Karpas-422 (cell line): Measurements from ENCODE around the gene BRD2. TPM values are rescaled to one million over a fixed set of nuclear protein-coding genes. Genes with fewer than 3 reads are reported as not detected.

Experiments used
- DNase-seq: peaks from one replicate; pipeline ENCODE4 v3.0.0-alpha.2; 2015
- H2AFZ ChIP-seq: fragments of 200-600 bp; sonication (generic); 2 replicates; pipeline ENCODE4 v1.6.1; 2014; ENCODE audit warnings: antibody characterized with exemption, low read length, mixed read lengths
- H3K27ac ChIP-seq: fragments of 200-600 bp; sonication (generic); 2 replicates; pipeline ENCODE4 v1.5.1; 2014; ENCODE audit warnings: mild to moderate bottlenecking, low read length, moderate library complexity
- H3K27me3 ChIP-seq: fragments of 200-600 bp; sonication (generic); 2 replicates; pipeline ENCODE4 v1.6.1; 2014; ENCODE audit warnings: low read length, mixed read lengths
- H3K36me3 ChIP-seq: fragments of 200-600 bp; sonication (generic); 2 replicates; pipeline ENCODE4 v1.6.1; 2014; ENCODE audit warnings: low read length, mixed read lengths; ENCODE audit not compliant: insufficient read depth
- H3K4me1 ChIP-seq: fragments of 200-600 bp; sonication (generic); 2 replicates; pipeline ENCODE4 v1.6.1; 2014; ENCODE audit warnings: mild to moderate bottlenecking, low read length, mixed read lengths
- H3K4me2 ChIP-seq: fragments of 200-600 bp; sonication (generic); 2 replicates; pipeline ENCODE4 v1.6.1; 2014; ENCODE audit warnings: low read length, low read depth, mild to moderate bottlenecking; ENCODE audit not compliant: poor library complexity, severe bottlenecking
- H3K4me3 ChIP-seq: fragments of 200-600 bp; sonication (generic); 2 replicates; pipeline ENCODE4 v1.5.1; 2014; ENCODE audit warnings: mild to moderate bottlenecking, antibody characterized with exemption, low read length, mixed read lengths
- H3K79me2 ChIP-seq: fragments of 200-600 bp; sonication (generic); 2 replicates; pipeline ENCODE4 v1.6.1; 2014; ENCODE audit warnings: mild to moderate bottlenecking, low read length, mixed read lengths
- H3K9ac ChIP-seq: fragments of 200-600 bp; sonication (generic); 2 replicates; pipeline ENCODE4 v1.6.0; 2014; ENCODE audit warnings: low read length
- H3K9me2 ChIP-seq: fragments of 200-600 bp; sonication (generic), shearing (Covaris generic); replicated peaks from 2 replicates; pipeline ENCODE4 v1.6.0; 2014; ENCODE audit warnings: mild to moderate bottlenecking, low read length, moderate library complexity; ENCODE audit not compliant: insufficient read depth
- H3K9me3 ChIP-seq: fragments of 300-700, 200-600 bp; sonication (generic); 2 replicates; pipeline ENCODE4 v1.6.1; 2014; ENCODE audit warnings: low read length, mixed read lengths
- H4K20me1 ChIP-seq: fragments of 200-600 bp; sonication (generic); 2 replicates; pipeline ENCODE4 v1.6.1; 2014; ENCODE audit warnings: mild to moderate bottlenecking, antibody characterized with exemption, low read length, low read depth; ENCODE audit not compliant: insufficient read depth
- total RNA-seq: library from RNA; depleted of rRNA; stranded (reverse); fragments of >200 nt; shearing (Covaris generic); gene quantifications from 2 replicates; pipeline ENCODE4 v1.2.3, GENCODE V29; 2014; ENCODE audit warnings: low replicate concordance

BRD2 gene
- total RNA-seq, 1 experiment from 2014 or later, result 201 TPM

DNA sequence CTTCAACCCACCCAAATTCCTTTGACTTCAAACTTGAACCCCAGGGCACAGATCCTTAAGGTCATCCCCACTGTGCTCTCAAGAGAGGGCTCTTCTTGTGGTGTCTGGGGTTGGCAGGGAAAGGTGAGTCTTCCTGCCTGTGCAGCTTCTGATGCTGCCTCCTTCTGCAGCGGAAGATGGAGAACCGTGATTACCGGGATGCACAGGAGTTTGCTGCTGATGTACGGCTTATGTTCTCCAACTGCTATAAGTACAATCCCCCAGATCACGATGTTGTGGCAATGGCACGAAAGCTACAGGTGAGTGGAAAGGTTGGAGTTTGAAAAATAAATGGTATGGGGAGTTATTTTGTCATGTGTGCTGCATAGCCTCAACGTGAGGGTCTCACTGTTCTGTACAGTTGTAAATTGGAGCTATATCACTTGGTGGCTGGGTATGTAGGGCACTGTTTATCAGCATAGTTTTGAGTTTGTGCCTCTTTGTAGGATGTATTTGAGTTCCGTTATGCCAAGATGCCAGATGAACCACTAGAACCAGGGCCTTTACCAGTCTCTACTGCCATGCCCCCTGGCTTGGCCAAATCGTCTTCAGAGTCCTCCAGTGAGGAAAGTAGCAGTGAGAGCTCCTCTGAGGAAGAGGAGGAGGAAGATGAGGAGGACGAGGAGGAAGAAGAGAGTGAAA, 9.0 kb downstream of the BRD2 start:
- Histone ChIP-seq H2AFZ (no peak overlapping the region), H3K36me3 (peaks cover 90% of the 10 kb centered on the region), H3K27ac (no peak overlapping the region), H3K9me2 (no peaks in the 10 kb centered on the region), H3K27me3 (no peaks in the 10 kb centered on the region), H3K9me3 (no peaks in the 10 kb centered on the region), H3K4me2 (peak overlapping the region; percentile 1), H3K4me3 (no peak overlapping the region), H3K4me1 (peaks cover 62% of the 10 kb centered on the region), H3K9ac (no peak overlapping the region), H4K20me1 (peaks cover 88% of the 10 kb centered on the region), H3K79me2 (peaks cover 52% of the 10 kb centered on the region)
- DNase-seq, result no peak

DNA sequence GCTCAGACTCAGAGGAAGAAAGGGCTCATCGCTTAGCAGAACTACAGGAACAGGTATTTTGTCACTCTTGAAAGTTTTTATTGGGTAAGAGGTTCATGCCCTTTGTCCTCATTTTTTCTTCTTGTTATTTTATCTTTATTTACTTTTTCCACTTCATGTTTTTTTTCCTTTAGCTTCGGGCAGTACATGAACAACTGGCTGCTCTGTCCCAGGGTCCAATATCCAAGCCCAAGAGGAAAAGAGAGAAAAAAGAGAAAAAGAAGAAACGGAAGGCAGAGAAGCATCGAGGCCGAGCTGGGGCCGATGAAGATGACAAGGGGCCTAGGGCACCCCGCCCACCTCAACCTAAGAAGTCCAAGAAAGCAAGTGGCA, 9.5 kb downstream of the BRD2 start:
- H4K20me1 ChIP-seq, result peaks cover 88% of the 10 kb centered on the region
- no peaks in the 10 kb centered on the region for H3K27me3 ChIP-seq
- H3K9me2 ChIP-seq, result no peaks in the 10 kb centered on the region
- H3K79me2 ChIP-seq, result peaks cover 46% of the 10 kb centered on the region
- no peak overlapping the region for H3K27ac ChIP-seq
- no peak overlapping the region for H3K4me2 ChIP-seq
- peaks cover 62% of the 10 kb centered on the region for H3K4me1 ChIP-seq
- no peak overlapping the region for H3K9ac ChIP-seq
- no peak for DNase-seq
- H3K36me3 ChIP-seq, result peaks cover 84% of the 10 kb centered on the region
- H2AFZ ChIP-seq, result no peak overlapping the region
- no peak overlapping the region for H3K4me3 ChIP-seq
- H3K9me3 ChIP-seq, result no peaks in the 10 kb centered on the region

DNA sequence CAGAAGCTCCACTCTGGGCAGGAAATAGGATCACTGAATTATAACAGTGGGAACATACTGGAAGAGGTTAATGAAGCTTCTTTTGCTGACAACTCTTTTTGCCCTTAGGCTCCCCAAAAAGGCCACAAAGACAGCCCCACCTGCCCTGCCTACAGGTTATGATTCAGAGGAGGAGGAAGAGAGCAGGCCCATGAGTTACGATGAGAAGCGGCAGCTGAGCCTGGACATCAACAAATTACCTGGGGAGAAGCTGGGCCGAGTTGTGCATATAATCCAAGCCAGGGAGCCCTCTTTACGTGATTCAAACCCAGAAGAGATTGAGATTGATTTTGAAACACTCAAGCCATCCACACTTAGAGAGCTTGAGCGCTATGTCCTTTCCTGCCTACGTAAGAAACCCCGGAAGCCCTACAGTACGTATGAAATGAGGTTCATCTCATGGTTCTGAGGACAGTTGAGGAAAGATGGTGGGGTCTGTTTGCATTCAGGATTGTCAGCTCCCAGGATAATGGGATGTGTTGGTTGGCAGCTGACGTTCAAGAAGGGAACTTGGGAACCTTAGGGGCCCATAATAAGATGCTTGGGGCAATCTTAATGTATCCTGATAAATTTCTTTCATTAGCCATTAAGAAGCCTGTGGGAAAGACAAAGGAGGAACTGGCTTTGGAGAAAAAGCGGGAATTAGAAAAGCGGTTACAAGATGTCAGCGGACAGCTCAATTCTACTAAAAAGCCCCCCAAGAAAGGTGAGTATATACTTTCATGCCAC, 11.5 kb downstream of the BRD2 start:
- peaks cover 69% of the 10 kb centered on the region for H4K20me1 ChIP-seq

DNA sequence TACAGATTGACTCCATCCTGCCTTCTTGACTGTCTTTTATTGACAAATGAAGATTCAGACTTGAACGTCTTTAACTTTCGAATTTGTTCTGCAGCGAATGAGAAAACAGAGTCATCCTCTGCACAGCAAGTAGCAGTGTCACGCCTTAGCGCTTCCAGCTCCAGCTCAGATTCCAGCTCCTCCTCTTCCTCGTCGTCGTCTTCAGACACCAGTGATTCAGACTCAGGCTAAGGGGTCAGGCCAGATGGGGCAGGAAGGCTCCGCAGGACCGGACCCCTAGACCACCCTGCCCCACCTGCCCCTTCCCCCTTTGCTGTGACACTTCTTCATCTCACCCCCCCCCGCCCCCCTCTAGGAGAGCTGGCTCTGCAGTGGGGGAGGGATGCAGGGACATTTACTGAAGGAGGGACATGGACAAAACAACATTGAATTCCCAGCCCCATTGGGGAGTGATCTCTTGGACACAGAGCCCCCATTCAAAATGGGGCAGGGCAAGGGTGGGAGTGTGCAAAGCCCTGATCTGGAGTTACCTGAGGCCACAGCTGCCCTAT, 12.2 kb downstream of the BRD2 start:
- H4K20me1 ChIP-seq, result peaks cover 63% of the 10 kb centered on the region
- peaks cover 20% of the 10 kb centered on the region for H3K79me2 ChIP-seq
- H3K9ac ChIP-seq, result no peak overlapping the region
- H3K36me3 ChIP-seq, result peaks cover 58% of the 10 kb centered on the region
- no peak overlapping the region for H3K4me3 ChIP-seq
- no peaks in the 10 kb centered on the region for H3K9me3 ChIP-seq
- H3K4me2 ChIP-seq, result no peak overlapping the region
- no peaks in the 10 kb centered on the region for H3K27me3 ChIP-seq
- H3K9me2 ChIP-seq, result no peaks in the 10 kb centered on the region
- H2AFZ ChIP-seq, result no peak overlapping the region
- peak; percentile 57 for DNase-seq
- H3K27ac ChIP-seq, result no peak overlapping the region
- H3K4me1 ChIP-seq, result peaks cover 53% of the 10 kb centered on the region

More for the DNA sequence above, 11.5 kb downstream of the BRD2 start:
- no peak for DNase-seq
- Histone ChIP-seq H2AFZ (no peak overlapping the region), H3K79me2 (peaks cover 27% of the 10 kb centered on the region), H3K9ac (no peak overlapping the region), H3K27ac (no peak overlapping the region), H3K4me2 (no peak overlapping the region), H3K4me1 (peaks cover 60% of the 10 kb centered on the region), H3K9me2 (no peaks in the 10 kb centered on the region), H3K4me3 (no peak overlapping the region), H3K27me3 (no peaks in the 10 kb centered on the region), H3K36me3 (peaks cover 65% of the 10 kb centered on the region), H3K9me3 (no peaks in the 10 kb centered on the region)

DNA sequence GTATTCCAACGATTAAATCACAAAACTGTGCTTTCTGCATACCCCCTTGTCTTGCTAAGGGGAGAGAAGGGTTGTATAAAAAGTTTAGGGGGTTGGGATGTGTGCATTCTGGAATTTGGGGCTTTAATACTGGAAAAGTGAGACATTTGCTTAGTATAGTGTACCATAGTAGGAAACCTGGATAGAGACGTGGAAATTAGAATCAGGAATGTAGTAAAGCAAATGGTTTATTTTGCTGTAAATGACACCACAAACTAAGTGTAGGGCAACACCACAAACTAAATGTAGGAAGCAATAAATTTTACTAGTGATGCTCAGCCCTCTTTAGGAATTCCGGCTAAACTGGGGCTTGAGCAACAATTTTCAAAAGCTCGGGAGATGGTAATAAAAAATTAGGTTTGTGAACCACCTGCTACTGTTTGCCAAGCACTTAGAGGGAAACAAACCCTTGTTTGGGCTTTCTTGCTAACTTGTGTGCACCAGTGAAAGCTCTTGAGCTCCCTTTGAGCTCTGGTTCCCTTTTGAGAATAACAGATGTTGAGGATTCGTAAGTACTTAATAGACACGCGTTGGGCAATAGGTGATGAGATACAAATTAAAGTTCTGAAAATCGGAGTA, 13.8 kb downstream of the BRD2 start:
- Histone ChIP-seq H2AFZ (no peak overlapping the region), H3K27me3 (no peaks in the 10 kb centered on the region), H3K9me3 (no peaks in the 10 kb centered on the region)

DNA sequence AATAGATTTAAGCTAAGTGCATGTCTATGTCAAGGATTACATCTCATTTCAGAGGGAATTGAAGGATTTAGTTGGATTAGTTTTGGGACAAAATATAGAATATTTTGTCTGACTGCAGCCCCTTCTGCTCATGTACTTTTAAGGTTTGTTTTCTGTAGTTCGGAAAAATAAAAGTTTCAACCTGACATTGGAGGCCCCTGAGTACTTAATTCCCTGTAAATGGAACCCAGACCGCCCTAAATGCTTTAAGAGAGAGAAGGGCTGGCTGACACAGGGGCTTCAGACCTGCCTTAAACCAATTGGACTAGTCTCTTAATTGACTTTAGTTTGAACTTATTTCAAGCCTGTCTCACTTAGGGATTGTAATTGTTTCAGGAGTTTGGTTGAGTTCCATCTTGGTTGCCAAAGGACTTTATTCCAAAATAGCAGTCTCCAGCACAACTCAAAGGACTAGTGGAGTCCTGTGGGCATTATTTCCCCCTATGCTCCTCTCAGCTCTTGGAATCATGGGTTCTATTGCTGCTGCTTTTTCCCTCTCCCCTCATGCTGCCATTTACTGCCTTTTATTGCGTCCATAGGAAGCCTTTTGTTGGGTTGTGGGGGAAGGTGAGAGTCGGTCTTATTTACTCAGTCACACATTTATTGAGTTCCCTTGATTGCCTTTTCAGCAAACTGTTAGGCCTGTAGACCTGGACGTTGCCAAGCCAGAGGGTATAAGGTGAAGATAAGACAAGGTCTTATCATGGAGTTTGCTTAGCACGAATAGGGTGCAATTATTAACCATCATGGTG, 14.5 kb downstream of the BRD2 start:
- H3K27ac ChIP-seq, result peak overlapping the region; percentile 56
- no peaks in the 10 kb centered on the region for H3K79me2 ChIP-seq
- DNase-seq, result peak; percentile 73
- peaks cover 35% of the 10 kb centered on the region for H3K36me3 ChIP-seq
- H2AFZ ChIP-seq, result no peak overlapping the region
- no peaks in the 10 kb centered on the region for H3K9me3 ChIP-seq
- H3K9ac ChIP-seq, result no peak overlapping the region
- no peak overlapping the region for H3K4me2 ChIP-seq
- peaks cover 39% of the 10 kb centered on the region for H4K20me1 ChIP-seq
- no peaks in the 10 kb centered on the region for H3K9me2 ChIP-seq
- no peak overlapping the region for H3K4me3 ChIP-seq
- H3K4me1 ChIP-seq, result peaks cover 33% of the 10 kb centered on the region
- no peaks in the 10 kb centered on the region for H3K27me3 ChIP-seq

More for the DNA sequence above, 13.8 kb downstream of the BRD2 start:
- peaks cover 39% of the 10 kb centered on the region for H3K4me1 ChIP-seq
- peak; percentile 85 for DNase-seq
- peaks cover 42% of the 10 kb centered on the region for H3K36me3 ChIP-seq
- peak overlapping the region; percentile 56 for H3K27ac ChIP-seq
- peaks cover 46% of the 10 kb centered on the region for H4K20me1 ChIP-seq
- peaks cover 6% of the 10 kb centered on the region; the same call in 1 of the 2 replicates for H3K79me2 ChIP-seq
- H3K4me3 ChIP-seq, result no peak overlapping the region
- no peaks in the 10 kb centered on the region for H3K9me2 ChIP-seq
- no peak overlapping the region for H3K9ac ChIP-seq
- H3K4me2 ChIP-seq, result no peak overlapping the region

GRCh38 chr6:32983493-32983848, 15.1 kb downstream of the BRD2 start:
- Histone ChIP-seq H3K27ac (peak overlapping the region; percentile 56), H3K79me2 (no peaks in the 10 kb centered on the region), H4K20me1 (peaks cover 33% of the 10 kb centered on the region), H2AFZ (no peak overlapping the region), H3K36me3 (peaks cover 29% of the 10 kb centered on the region), H3K9me2 (no peaks in the 10 kb centered on the region), H3K9me3 (no peaks in the 10 kb centered on the region), H3K9ac (no peak overlapping the region), H3K27me3 (no peaks in the 10 kb centered on the region), H3K4me2 (no peak overlapping the region), H3K4me1 (peaks cover 33% of the 10 kb centered on the region), H3K4me3 (no peak overlapping the region)
- peak; percentile 65 for DNase-seq
